ENCODE measurements around the gene SLC43A1.

DNA sequence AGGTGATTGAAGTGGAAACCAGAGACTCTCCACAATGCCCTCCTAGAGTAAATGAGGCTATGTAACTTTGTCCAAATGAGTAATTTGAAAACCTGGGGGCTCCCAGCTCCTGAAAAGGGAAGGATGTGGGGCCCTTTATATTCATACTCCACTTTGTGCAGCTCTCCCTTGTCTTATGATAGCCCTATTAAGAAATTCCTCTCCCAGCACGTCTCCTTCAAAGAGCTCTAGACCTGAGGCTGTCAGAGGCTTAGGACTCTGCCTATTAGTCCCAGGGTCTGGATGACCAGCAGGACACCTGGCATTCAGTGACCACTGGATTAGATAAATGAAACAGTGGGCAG lies 2.1 kb downstream of the SLC43A1 start:
- TF ChIP-seq, protein P1, sequence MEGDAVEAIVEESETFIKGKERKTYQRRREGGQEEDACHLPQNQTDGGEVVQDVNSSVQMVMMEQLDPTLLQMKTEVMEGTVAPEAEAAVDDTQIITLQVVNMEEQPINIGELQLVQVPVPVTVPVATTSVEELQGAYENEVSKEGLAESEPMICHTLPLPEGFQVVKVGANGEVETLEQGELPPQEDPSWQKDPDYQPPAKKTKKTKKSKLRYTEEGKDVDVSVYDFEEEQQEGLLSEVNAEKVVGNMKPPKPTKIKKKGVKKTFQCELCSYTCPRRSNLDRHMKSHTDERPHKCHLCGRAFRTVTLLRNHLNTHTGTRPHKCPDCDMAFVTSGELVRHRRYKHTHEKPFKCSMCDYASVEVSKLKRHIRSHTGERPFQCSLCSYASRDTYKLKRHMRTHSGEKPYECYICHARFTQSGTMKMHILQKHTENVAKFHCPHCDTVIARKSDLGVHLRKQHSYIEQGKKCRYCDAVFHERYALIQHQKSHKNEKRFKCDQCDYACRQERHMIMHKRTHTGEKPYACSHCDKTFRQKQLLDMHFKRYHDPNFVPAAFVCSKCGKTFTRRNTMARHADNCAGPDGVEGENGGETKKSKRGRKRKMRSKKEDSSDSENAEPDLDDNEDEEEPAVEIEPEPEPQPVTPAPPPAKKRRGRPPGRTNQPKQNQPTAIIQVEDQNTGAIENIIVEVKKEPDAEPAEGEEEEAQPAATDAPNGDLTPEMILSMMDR (IDR thresholded peaks at IDR 0.05): no peak
- no peak for TF ChIP-seq POLR2A (IDR thresholded peaks at IDR 0.05)
